ENCODE results near the gene KCNJ14. TPM values are rescaled to one million over a fixed set of nuclear protein-coding genes. Genes with fewer than 3 reads are reported as not detected.

Gene KCNJ14
- polyA plus RNA-seq (2013), result 0.49 and 0.57 TPM in 2 replicates

GRCh38 chr19:48455171-48455907 lies at the start of gene KCNJ14:
TSS of gene KCNJ14 (plus strand) at chr19:48455574. CDS start at chr19:48461725, 6,151 bp downstream.
- no peak within 1 kb of the TSS for H2BK5ac ChIP-seq (ENCODE audit: low read depth, low read length, poor library complexity)
- no peak within 1 kb of the TSS for H4K8ac ChIP-seq (ENCODE audit: low read depth, low read length)

GRCh38 chr19:48405850-48406249 lies 49.5 kb upstream of the KCNJ14 start:
- WGBS (ENCODE audit: extremely low coverage, insufficient coverage, insufficient read length), result no CpG with 5 or more reads among the region's 13 CpGs
- Histone ChIP-seq H2AK5ac (ENCODE audit: low read length) (no peak overlapping the region), H3K4me1 (ENCODE audit: control insufficient read depth in 1 of 2, insufficient read depth in 2 of 2, low read length in 2 of 2) (no peaks in the 10 kb centered on the region), H3K27ac (ENCODE audit: low read depth, low read length) (no peak overlapping the region), H3K9ac (ENCODE audit: low read length) (no peak overlapping the region), H3K4me3 (ENCODE audit: low read depth, low read length) (no peak overlapping the region), H3K79me2 (ENCODE audit: control insufficient read depth, insufficient read depth, low read length, poor library complexity) (no peaks in the 10 kb centered on the region), H3K18ac (ENCODE audit: low read length) (no peak overlapping the region), H4K91ac (ENCODE audit: low read depth, low read length) (no peak overlapping the region), H3K4me2 (ENCODE audit: low read length) (no peak overlapping the region), H3K27me3 (ENCODE audit: insufficient read depth, low read length) (no peaks in the 10 kb centered on the region), H3K36me3 (ENCODE audit: control insufficient read depth in 1 of 2, insufficient read depth in 2 of 2, low read length in 2 of 2) (no peaks in the 10 kb centered on the region), H4K8ac (ENCODE audit: low read depth, low read length) (no peak overlapping the region), H3K4ac (ENCODE audit: low read depth, low read length) (no peak overlapping the region), H2BK12ac (ENCODE audit: low read length) (no peak overlapping the region), H3K23ac (ENCODE audit: low read length) (no peak overlapping the region), H4K12ac (ENCODE audit: low read depth, low read length) (no peak overlapping the region), H2AFZ (ENCODE audit: insufficient read depth, low read length, poor library complexity) (no peak overlapping the region), H3K79me1 (ENCODE audit: low read length) (no peaks in the 10 kb centered on the region), H3K14ac (ENCODE audit: low read length) (no peak overlapping the region), H3K9me3 (ENCODE audit: insufficient read depth, low read depth, low read length) (no peaks in the 10 kb centered on the region), H2BK5ac (ENCODE audit: low read depth, low read length, poor library complexity) (no peak overlapping the region), H2BK120ac (ENCODE audit: insufficient read depth, low read length, poor library complexity) (no peak overlapping the region)
- DNase-seq, result no peak

More at GRCh38 chr19:48455171-48455907, at the start of gene KCNJ14:
- Histone ChIP-seq H3K27me3 (ENCODE audit: insufficient read depth, low read length) (no peaks in the 10 kb centered on the region), H2BK12ac (ENCODE audit: low read length) (no peak within 1 kb of the TSS), H3K9ac (ENCODE audit: low read length) (no peak within 1 kb of the TSS), H3K27ac (ENCODE audit: low read depth, low read length) (no peak within 1 kb of the TSS), H2AFZ (ENCODE audit: insufficient read depth, low read length, poor library complexity) (no peak within 1 kb of the TSS), H3K9me3 (ENCODE audit: insufficient read depth, low read depth, low read length) (peaks cover 2% of the 10 kb centered on the region), H3K4me3 (ENCODE audit: low read depth, low read length) (no peak within 1 kb of the TSS), H3K14ac (ENCODE audit: low read length) (no peak within 1 kb of the TSS), H3K4me1 (ENCODE audit: control insufficient read depth in 1 of 2, insufficient read depth in 2 of 2, low read length in 2 of 2) (no peaks in the 10 kb centered on the region), H3K4me2 (ENCODE audit: low read length) (no peak within 1 kb of the TSS), H4K12ac (ENCODE audit: low read depth, low read length) (no peak within 1 kb of the TSS), H3K23ac (ENCODE audit: low read length) (no peak within 1 kb of the TSS), H3K18ac (ENCODE audit: low read length) (no peak within 1 kb of the TSS), H3K79me1 (ENCODE audit: low read length) (no peaks in the 10 kb centered on the region), H3K79me2 (ENCODE audit: control insufficient read depth, insufficient read depth, low read length, poor library complexity) (no peaks in the 10 kb centered on the region), H3K4ac (ENCODE audit: low read depth, low read length) (no peak within 1 kb of the TSS), H2AK5ac (ENCODE audit: low read length) (no peak within 1 kb of the TSS), H2BK120ac (ENCODE audit: insufficient read depth, low read length, poor library complexity) (no peak within 1 kb of the TSS), H4K91ac (ENCODE audit: low read depth, low read length) (no peak within 1 kb of the TSS), H3K36me3 (ENCODE audit: control insufficient read depth in 1 of 2, insufficient read depth in 2 of 2, low read length in 2 of 2) (peaks cover 57 to 58% of the 10 kb centered on the region in 2 experiments)
- no CpG with 5 or more reads among the region's 16 CpGs for WGBS (ENCODE audit: extremely low coverage, insufficient coverage, insufficient read length)
- no peak for DNase-seq

- no peak overlapping the region for H2AFZ ChIP-seq (ENCODE audit: insufficient read depth, low read length, poor library complexity)
These were observed 41.3 kb upstream of the KCNJ14 start for GRCh38 chr19:48413879-48414587.

GRCh38 chr19:48415395-48415794 lies 40.0 kb upstream of the KCNJ14 start:
- H3K27ac ChIP-seq (ENCODE audit: low read depth, low read length), result no peak overlapping the region
- H3K79me2 ChIP-seq (ENCODE audit: control insufficient read depth, insufficient read depth, low read length, poor library complexity), result no peaks in the 10 kb centered on the region
- WGBS (ENCODE audit: extremely low coverage, insufficient coverage, insufficient read length), result no CpG with 5 or more reads among the region's 14 CpGs
- no peaks in the 10 kb centered on the region for H3K27me3 ChIP-seq (ENCODE audit: insufficient read depth, low read length)
- no peaks in the 10 kb centered on the region for H3K36me3 ChIP-seq (ENCODE audit: control insufficient read depth in 1 of 2, insufficient read depth in 2 of 2, low read length in 2 of 2)
- DNase-seq, result peak; percentile 70 to 75
- H3K9me3 ChIP-seq (ENCODE audit: insufficient read depth, low read depth, low read length), result peaks cover 2% of the 10 kb centered on the region
- no peak overlapping the region for H3K4ac ChIP-seq (ENCODE audit: low read depth, low read length)
- no peak overlapping the region for H2AFZ ChIP-seq (ENCODE audit: insufficient read depth, low read length, poor library complexity)
- H2BK120ac ChIP-seq (ENCODE audit: insufficient read depth, low read length, poor library complexity), result no peak overlapping the region
- H4K8ac ChIP-seq (ENCODE audit: low read depth, low read length), result no peak overlapping the region
- no peak overlapping the region for H2AK5ac ChIP-seq (ENCODE audit: low read length)
- H3K14ac ChIP-seq (ENCODE audit: low read length), result no peak overlapping the region
- H3K4me3 ChIP-seq (ENCODE audit: low read depth, low read length), result no peak overlapping the region
- no peak overlapping the region for H4K91ac ChIP-seq (ENCODE audit: low read depth, low read length)
- no peak overlapping the region for H3K9ac ChIP-seq (ENCODE audit: low read length)
- no peak overlapping the region for H2BK5ac ChIP-seq (ENCODE audit: low read depth, low read length, poor library complexity)
- no peak overlapping the region for H3K18ac ChIP-seq (ENCODE audit: low read length)
- no peaks in the 10 kb centered on the region for H3K79me1 ChIP-seq (ENCODE audit: low read length)
- H3K23ac ChIP-seq (ENCODE audit: low read length), result no peak overlapping the region
- no peak overlapping the region for H2BK12ac ChIP-seq (ENCODE audit: low read length)
- H4K12ac ChIP-seq (ENCODE audit: low read depth, low read length), result no peak overlapping the region
- H3K4me2 ChIP-seq (ENCODE audit: low read length), result no peak overlapping the region
- peaks cover 0 to 2% of the 10 kb centered on the region in 2 experiments for H3K4me1 ChIP-seq (ENCODE audit: control insufficient read depth in 1 of 2, insufficient read depth in 2 of 2, low read length in 2 of 2)

More at GRCh38 chr19:48413879-48414587, 41.3 kb upstream of the KCNJ14 start:
- DNase-seq, result no peak
- H2BK12ac ChIP-seq (ENCODE audit: low read length), result no peak overlapping the region
- no peak overlapping the region for H2AK5ac ChIP-seq (ENCODE audit: low read length)
- H3K4ac ChIP-seq (ENCODE audit: low read depth, low read length), result no peak overlapping the region
- no peak overlapping the region for H3K4me3 ChIP-seq (ENCODE audit: low read depth, low read length)
- H4K8ac ChIP-seq (ENCODE audit: low read depth, low read length), result peak overlapping the region; percentile 20
- H3K23ac ChIP-seq (ENCODE audit: low read length), result no peak overlapping the region
- H3K14ac ChIP-seq (ENCODE audit: low read length), result no peak overlapping the region
- no peak overlapping the region for H3K27ac ChIP-seq (ENCODE audit: low read depth, low read length)
- H3K4me2 ChIP-seq (ENCODE audit: low read length), result no peak overlapping the region
- H4K91ac ChIP-seq (ENCODE audit: low read depth, low read length), result no peak overlapping the region
- no peaks in the 10 kb centered on the region for H3K36me3 ChIP-seq (ENCODE audit: control insufficient read depth in 1 of 2, insufficient read depth in 2 of 2, low read length in 2 of 2)
- no peaks in the 10 kb centered on the region for H3K79me1 ChIP-seq (ENCODE audit: low read length)
- H4K12ac ChIP-seq (ENCODE audit: low read depth, low read length), result no peak overlapping the region
- H3K79me2 ChIP-seq (ENCODE audit: control insufficient read depth, insufficient read depth, low read length, poor library complexity), result no peaks in the 10 kb centered on the region
- peaks cover 2% of the 10 kb centered on the region for H3K9me3 ChIP-seq (ENCODE audit: insufficient read depth, low read depth, low read length)
- H3K4me1 ChIP-seq (ENCODE audit: control insufficient read depth in 1 of 2, insufficient read depth in 2 of 2, low read length in 2 of 2), result peaks cover 0 to 2% of the 10 kb centered on the region in 2 experiments
- H3K18ac ChIP-seq (ENCODE audit: low read length), result no peak overlapping the region
- H2BK5ac ChIP-seq (ENCODE audit: low read depth, low read length, poor library complexity), result no peak overlapping the region
- no peak overlapping the region for H2BK120ac ChIP-seq (ENCODE audit: insufficient read depth, low read length, poor library complexity)
- H3K9ac ChIP-seq (ENCODE audit: low read length), result no peak overlapping the region
- H3K27me3 ChIP-seq (ENCODE audit: insufficient read depth, low read length), result no peaks in the 10 kb centered on the region
- WGBS (ENCODE audit: extremely low coverage, insufficient coverage, insufficient read length), result no CpG with 5 or more reads among the region's 24 CpGs

All from trophoblast cell (in vitro differentiated cells and primary cell).